HG03196 (cell line): Measurements from ENCODE around the gene OR5D18.
"Not testable (repeated sequence)": the region's sequence is repeated elsewhere in the genome, so short reads cannot be mapped to it uniquely, and the experiment has no call there.

Experiments
- ATAC-seq: cut with Tn5 transposase; IDR thresholded peaks from one replicate; pipeline ENCODE4 v1.9.1; 2021; ENCODE audit not compliant: unreplicated experiment

The OR5D18 gene

DNA sequence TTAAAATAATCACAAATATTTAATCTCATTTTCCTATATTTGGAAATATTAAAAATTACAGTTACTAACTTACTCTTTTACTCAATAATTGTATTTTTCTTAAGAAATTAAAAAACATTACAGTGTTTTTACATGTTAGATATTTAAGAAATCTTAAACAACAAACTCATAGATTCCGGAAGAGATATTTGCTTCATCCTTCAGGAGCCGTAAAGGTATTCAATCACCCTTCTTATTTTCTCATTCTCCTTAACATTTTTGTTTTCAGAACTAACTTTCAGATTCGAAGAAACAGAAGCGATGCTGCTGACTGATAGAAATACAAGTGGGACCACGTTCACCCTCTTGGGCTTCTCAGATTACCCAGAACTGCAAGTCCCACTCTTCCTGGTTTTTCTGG, at the start of gene OR5D18:
Gene OR5D18, plus strand, starts transcription at position 301 of the 400 bp plus-strand sequence. Its CDS starts 0 bp downstream, at position 301.
- ATAC-seq: no peak

DNA sequence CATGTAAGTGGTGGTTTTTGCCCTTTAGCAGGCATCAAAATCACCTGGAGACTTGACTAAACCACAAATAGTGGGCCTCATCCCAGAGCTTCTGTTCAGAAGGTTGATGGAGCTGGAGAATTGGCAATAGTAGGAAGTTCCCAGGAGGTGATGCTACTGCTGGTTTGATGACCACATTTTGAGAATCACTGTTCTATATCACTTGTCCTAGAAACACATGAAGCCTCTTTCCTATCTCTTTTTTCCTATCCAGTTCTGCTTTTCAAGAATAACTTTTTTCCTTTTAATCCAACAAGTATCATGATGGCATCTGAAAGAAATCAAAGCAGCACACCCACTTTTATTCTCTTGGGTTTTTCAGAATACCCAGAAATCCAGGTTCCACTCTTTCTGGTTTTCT, 46.3 kb upstream of the OR5D18 start, which contains the start of gene OR5D13:
Gene OR5D13, plus strand, starts transcription at position 301 of the 400 bp plus-strand sequence. Its CDS starts 0 bp downstream, at position 301.
- ATAC-seq: no peak

DNA sequence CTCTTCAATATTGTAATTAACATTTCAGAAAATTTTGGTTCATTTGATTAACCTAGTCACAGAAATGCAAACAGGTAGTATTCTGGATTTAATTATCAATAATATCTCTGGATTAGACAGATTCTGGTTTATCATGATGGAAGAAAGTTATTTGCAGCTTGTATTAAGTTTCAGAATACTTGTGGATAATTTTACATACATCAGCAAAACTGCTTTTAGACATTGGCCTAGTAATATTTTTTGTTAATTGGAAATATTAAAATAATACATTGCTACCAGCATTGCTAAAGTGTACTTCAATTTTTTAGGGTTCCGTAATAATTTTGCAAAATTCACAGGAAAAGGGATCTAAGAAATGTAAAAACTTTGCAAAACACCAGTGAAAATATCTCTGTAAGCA, 27.8 kb upstream of the OR5D18 start:
- no peak for ATAC-seq

DNA sequence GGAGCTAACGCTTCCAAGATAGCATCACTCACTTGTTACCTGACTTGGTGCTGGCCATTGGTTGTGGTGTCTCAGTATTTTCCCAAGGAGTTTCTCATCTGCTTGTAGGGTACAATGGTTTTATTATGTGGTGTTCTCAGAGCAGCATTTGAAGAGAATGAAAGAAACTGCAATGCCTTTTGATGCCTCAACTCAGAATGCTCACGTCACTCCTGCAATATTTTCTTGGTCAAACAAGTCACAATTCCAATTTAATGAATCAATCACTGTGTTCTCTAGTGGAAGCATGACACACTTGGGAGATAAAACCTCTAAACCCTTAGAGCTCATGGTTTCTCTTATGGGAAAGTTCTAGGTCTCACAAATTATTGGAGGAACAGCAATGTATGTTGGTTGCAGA, 26.1 kb upstream of the OR5D18 start:
- no peak for ATAC-seq

DNA sequence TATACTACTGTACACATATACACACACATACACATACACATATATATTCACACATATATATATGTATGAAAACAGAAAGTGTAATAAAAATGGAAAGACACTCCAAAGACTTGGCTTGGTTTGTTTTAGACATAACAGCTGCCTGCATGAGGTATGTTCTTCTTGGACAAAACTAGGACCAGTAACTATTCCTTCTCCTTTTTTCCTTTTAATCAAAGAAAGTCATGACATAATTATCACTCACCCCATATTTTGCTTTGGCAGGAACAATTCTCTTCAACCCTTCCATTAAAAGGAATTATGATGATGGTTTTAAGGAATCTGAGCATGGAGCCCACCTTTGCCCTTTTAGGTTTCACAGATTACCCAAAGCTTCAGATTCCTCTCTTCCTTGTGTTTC, 24.2 kb upstream of the OR5D18 start, which contains the start of gene OR5D14:
Gene OR5D14, plus strand, starts transcription at position 301 of the 400 bp plus-strand sequence. Its CDS starts 0 bp downstream, at position 301.
- no peak for ATAC-seq

DNA sequence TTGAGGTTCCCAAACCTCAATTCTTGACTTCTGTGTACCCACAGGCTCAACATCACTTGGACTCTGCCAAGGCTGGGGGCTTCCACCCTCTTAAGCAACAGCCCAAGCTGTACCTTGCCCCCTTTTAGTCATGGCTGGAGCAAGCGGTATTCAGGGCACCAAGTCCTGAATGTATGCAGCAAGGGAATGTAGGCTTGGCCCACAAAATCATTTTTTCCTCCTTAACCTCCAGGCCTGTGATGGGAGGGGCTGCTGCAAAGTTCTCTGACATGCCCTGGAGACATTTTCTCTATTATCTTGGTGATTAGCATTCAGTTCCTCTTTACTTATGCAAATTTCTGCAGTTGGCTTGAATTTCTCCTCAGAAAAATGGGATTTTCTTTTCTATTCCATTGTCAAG, 13.2 kb upstream of the OR5D18 start:
- no peak for ATAC-seq

DNA sequence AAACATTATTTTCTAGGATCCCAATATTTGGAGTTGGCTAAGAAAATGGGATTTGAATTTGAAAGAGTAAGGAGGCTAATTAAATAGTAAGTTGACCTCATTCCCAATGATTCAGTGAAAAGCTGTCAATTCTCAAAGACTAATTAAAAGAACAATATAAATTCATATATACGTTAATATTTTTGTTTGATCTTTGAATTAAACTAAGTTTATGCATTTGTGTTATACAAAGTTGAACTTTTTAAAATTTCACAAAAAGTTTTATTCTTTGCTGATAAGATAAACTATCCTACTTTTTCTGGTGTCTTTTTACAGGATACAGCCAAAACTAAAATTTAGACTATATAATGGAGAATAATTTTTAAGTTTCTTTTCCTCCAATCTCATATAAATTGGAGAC, 8.4 kb upstream of the OR5D18 start, which contains the start of gene OR5L1:
Gene OR5L1, plus strand, starts transcription at position 301 of the 400 bp plus-strand sequence. CDS start 100 bp downstream, outside the sequence.
- no peak for ATAC-seq

DNA sequence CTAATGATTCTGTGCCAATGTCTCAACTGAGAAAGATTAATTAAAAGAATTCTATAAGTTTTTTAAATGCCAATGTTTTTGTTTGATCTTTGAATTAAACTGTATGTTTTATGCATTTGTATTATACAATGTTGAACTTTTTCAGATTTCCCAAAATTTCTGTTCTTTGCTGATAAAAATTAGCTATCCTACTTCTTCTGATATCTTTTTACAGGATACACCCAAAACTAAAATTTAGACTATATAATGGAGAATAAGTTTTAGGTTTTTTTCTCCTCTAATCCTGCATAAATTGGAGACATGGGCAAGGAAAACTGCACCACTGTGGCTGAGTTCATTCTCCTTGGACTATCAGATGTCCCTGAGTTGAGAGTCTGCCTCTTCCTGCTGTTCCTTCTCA, 7.5 kb downstream of the OR5D18 start, which contains the start of gene OR5L2:
Gene OR5L2, plus strand, starts transcription at position 301 of the 400 bp plus-strand sequence. Its CDS starts 0 bp downstream, at position 301.
- no peak for ATAC-seq

DNA sequence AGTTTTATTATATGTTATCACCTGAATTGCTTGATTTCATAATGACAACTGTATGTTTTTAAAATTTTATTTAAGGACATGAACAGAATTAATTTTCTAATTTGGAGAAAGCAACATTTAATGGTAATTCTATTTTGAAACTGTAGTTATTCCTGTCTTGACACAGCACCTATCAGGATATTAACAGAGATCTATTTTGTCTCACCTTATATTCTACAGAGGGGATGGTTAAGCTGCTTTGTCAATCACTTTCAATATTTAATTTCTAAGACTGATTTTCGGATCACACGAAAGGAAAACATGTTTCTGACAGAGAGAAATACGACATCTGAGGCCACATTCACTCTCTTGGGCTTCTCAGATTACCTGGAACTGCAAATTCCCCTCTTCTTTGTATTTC, 19.0 kb downstream of the OR5D18 start, which contains the start of gene OR5D16:
Gene OR5D16, plus strand, starts transcription at position 301 of the 400 bp plus-strand sequence. Its CDS starts 0 bp downstream, at position 301.
- no peak for ATAC-seq

DNA sequence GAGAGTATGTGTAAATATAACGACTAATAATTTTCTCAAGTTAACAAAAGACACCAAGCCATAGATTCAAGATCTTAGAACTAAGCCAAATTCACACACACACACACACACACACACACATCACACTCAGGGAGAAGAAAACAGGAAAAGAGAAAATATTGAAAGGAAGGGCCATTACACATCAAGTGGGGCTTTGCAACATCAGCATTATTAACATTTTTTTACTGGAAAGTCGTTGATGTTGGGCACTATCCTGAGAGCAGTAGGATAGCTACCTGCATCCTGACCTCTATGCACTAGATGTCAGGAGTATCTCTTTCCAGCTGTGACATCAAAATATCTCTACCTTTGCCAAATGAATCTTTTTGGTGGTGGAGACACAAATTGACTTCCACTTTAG, 28.0 kb downstream of the OR5D18 start:
- no peak for ATAC-seq

DNA sequence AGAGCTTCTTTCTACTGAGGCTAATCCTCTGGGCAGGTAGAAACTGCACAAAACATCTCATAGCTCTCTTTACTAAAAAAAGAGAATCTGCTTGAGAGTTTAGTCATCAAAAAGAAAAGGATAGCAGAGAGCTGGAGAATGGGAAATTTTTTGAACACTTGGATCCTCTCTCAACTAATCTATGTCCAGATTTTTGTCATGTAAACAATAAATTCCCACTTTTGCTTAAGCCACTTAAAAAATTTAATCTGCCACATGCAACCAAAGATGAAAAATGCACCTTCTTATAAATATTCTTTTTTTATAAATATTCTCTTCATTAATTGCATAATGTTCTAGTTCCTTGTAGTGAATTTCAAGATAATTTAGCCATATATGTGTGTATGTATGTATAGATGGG, 29.6 kb downstream of the OR5D18 start:
- ATAC-seq: no peak

DNA sequence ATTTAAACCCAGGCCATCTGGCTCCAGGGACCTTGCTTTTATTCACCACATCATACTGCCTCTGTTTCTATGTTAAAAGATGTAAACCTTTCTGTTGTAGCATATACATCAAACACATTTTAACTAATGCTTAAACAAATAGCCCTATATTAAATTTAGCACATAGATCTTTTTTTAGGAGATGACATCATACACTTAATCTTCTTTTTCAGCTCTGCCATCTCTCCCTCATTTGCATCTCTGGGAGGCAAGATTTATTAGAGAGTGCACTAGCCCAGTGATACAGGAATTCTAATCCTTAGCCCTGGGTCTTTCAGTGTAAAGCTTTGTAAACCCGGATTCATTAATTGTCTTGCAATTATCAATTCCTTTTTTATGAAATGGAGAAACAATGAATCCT, 32.7 kb downstream of the OR5D18 start:
- no peak for ATAC-seq

DNA sequence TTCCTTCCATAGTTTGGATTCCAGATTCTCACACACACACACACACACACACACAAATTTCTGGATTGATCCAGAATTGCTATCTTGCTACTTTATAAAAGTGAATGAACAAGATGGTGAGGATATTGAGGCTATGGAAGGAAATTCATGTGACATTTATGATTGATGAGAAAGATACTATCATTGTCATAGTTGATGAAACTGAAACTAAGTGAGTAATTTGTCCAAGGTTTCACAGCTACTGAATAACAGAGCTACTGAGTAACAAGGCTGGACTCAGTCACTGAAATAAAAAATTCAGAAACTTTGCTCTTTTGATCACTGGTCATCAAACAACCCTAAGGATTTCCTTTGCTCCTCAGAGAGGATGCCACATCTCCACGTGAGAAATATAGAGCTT, 35.3 kb downstream of the OR5D18 start:
- no peak for ATAC-seq

DNA sequence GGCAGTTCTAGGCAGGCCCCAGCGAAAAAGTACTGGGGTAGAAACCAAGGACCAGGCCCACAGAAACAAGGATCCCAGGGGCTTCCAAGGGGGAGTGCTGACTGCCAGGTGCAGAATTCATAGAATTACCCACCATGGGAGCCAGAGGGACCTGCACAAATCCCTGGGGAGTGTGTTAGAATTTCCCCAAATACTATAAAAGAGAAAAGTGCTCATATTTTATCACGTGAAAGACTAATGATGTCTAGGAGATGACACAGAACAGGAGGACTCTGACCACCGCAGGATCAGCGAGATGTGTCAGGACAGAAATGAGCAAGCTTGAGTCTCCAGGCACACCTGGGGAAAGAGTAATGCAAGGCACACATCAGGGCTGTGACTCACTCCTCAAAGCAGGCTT, 47.9 kb downstream of the OR5D18 start:
- ATAC-seq: not testable (repeated sequence)
